Measurements from ENCODE around the gene ENPP6. TPM values are rescaled to one million over a fixed set of nuclear protein-coding genes. Genes with fewer than 3 reads are reported as not detected.

The ENPP6 gene
- not detected in 5 replicates for total RNA-seq (2022; extraction: Qiagen RNA extraction; ENCODE audit: low read depth)

DNA sequence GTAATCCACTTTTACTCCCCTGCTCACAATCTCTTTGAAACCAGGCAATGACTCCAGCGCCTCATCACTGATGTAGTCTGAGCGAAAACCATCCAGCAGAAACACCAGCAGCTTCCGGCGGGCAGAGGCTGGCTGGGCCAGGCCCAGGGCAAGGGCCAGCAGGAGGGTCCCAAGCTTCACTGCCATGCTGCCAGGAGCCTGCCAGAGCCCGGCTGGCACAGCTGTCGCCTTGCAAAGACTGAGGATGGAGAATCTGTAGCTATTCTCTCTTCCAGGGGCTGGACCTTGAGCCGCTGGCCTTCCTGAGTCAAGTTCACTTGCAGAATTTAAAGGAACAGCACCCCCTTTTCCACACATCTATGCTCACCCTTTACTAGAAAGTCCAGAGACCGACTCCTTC is at the start of gene ENPP6:
Gene ENPP6, minus strand, starts transcription at position 240 of the 400 bp plus-strand sequence. Its CDS starts 54 bp downstream, at position 186.

